SK-N-SH (cell line): ENCODE data around the gene RFT1. TPM values are rescaled to one million over a fixed set of nuclear protein-coding genes. Genes with fewer than 3 reads are reported as not detected.

Source experiments
- CTCF ChIA-PET: fragments of 300-600, 350-600 bp; formaldehyde crosslinking; extraction: SDS; loops from one replicate; lab custom pipeline; 2021; lab: Yijun Ruan, JAX
- POLR2A ChIA-PET: fragments of 350-600 bp; sonication (Branson Sonifier 250); formaldehyde crosslinking; extraction: SDS; loops from one replicate; lab custom pipeline; 2020; ENCODE audit warnings: antibody characterized with exemption, inconsistent platforms; lab: Yijun Ruan, JAX
- DNase-seq: peaks from one replicate; pipeline ENCODE4 v3.0.0; 2012
- H2AFZ ChIP-seq: fragments of 200-600 bp; sonication (generic); 2 replicates; pipeline ENCODE4 v1.8.1; 2016; ENCODE audit warnings: antibody characterized with exemption, mild to moderate bottlenecking, low read depth
- H3F3A ChIP-seq: fragments of 200-600 bp; sonication (generic); replicated peaks from 2 replicates; pipeline ENCODE3; 2016; ENCODE audit warnings: antibody characterized with exemption, mild to moderate bottlenecking; ENCODE audit not compliant: insufficient read depth
- H3K27ac ChIP-seq, 2 experiments: fragments of 200-500 bp in 1 of 2; fragments of 200-600 bp in 1 of 2; sonication (Bioruptor generic) in 1 of 2; sonication (generic), shearing (Covaris generic) in 1 of 2; 2 replicates each; pipeline versions ENCODE4 v1.5.1 to v1.6.1; 2014 to 2016; ENCODE audit warnings: low read depth in 2 of 2, inconsistent platforms in 1 of 2, low read length in 1 of 2, mild to moderate bottlenecking in 1 of 2, mixed read lengths in 1 of 2
- H3K27me3 ChIP-seq: fragments of 200-600 bp; sonication (generic), shearing (Covaris generic); 2 replicates; pipeline ENCODE4 v1.6.1; 2016; ENCODE audit warnings: mixed run types; ENCODE audit not compliant: insufficient read depth
- H3K36me3 ChIP-seq, 2 experiments: fragments of 200-500 bp in 1 of 2; fragments of 200-600 bp in 1 of 2; sonication (Bioruptor generic) in 1 of 2; sonication (generic) in 1 of 2; replicated peaks in 1 of 2; 2 replicates each; pipeline versions ENCODE3 to v1.5.1; 2014 to 2016; ENCODE audit warnings: low read length in 1 of 2, mild to moderate bottlenecking in 1 of 2; ENCODE audit not compliant: insufficient read depth in 2 of 2, control insufficient read depth in 1 of 2
- H3K4me1 ChIP-seq, 2 experiments: fragments of 200-500 bp in 1 of 2; fragments of 200-600 bp in 1 of 2; sonication (Bioruptor generic) in 1 of 2; sonication (generic), shearing (Covaris generic) in 1 of 2; 2 replicates each; pipeline versions ENCODE4 v1.5.1 to v1.6.1; 2014 to 2016; ENCODE audit warnings: low read depth in 1 of 2, low read length in 1 of 2, mixed run types in 1 of 2; ENCODE audit not compliant: insufficient read depth in 2 of 2, control insufficient read depth in 1 of 2
- H3K4me2 ChIP-seq: fragments of 200-600 bp; sonication (generic), shearing (Covaris generic); 2 replicates; pipeline ENCODE4 v1.6.1; 2017; ENCODE audit warnings: mixed run types
- H3K4me3 ChIP-seq, 2 experiments: fragments of 200-500 bp in 1 of 2; fragments of 200-600 bp in 1 of 2; sonication (Bioruptor generic) in 1 of 2; sonication (generic), shearing (Covaris generic) in 1 of 2; 2 replicates each; pipeline versions ENCODE4 v1.5.1 to v1.8.1; 2014 to 2016; ENCODE audit warnings: low read depth in 2 of 2, inconsistent platforms in 1 of 2, low read length in 1 of 2, mild to moderate bottlenecking in 1 of 2, mixed read lengths in 1 of 2, moderate library complexity in 1 of 2
- H3K79me2 ChIP-seq: fragments of 200-600 bp; sonication (generic); 2 replicates; pipeline ENCODE4 v1.8.1; 2017; ENCODE audit warnings: mild to moderate bottlenecking; ENCODE audit not compliant: insufficient read depth
- H3K9ac ChIP-seq: fragments of 200-600 bp; sonication (generic); 2 replicates; pipeline ENCODE4 v1.6.1; 2017; ENCODE audit warnings: mixed run types
- H3K9me2 ChIP-seq: fragments of 200-600 bp; sonication (generic); 2 replicates; pipeline ENCODE4 v1.6.1; 2017; ENCODE audit warnings: mixed run types
- H3K9me3 ChIP-seq: fragments of 200-600 bp; sonication (generic); 2 replicates; pipeline ENCODE4 v1.6.1; 2017; ENCODE audit warnings: mixed run types, mild to moderate bottlenecking, moderate library complexity
- H4K20me1 ChIP-seq: fragments of 200-600 bp; sonication (generic); 2 replicates; pipeline ENCODE4 v1.6.1; 2017; ENCODE audit warnings: mild to moderate bottlenecking, mixed run types; ENCODE audit not compliant: insufficient read depth
- EP300 ChIP-seq, 2 experiments: IDR thresholded peaks; 2 replicates each; pipeline versions ENCODE4 v1.4.0 to v1.6.1; 2012; ENCODE audit warnings: borderline replicate concordance in 1 of 2, low read depth in 1 of 2, low read length in 1 of 2
- FOXM1 ChIP-seq: IDR thresholded peaks from 2 replicates; pipeline ENCODE4 v1.4.0; 2012; ENCODE audit warnings: low read depth, mild to moderate bottlenecking
- GATA2 ChIP-seq: sonication (generic); formaldehyde crosslinking; IDR thresholded peaks from 2 replicates; pipeline ENCODE4 v1.5.0; 2020; ENCODE audit warnings: mild to moderate bottlenecking, missing genetic modification reagents
- IRF3 ChIP-seq: fragments of 150-350 bp; IDR thresholded peaks from 2 replicates; pipeline ENCODE4 v1.6.1; 2016; ENCODE audit warnings: mild to moderate bottlenecking, low read depth, low read length
- JUND ChIP-seq: IDR thresholded peaks from 2 replicates; pipeline ENCODE4 v1.4.0; 2012
- MEF2A ChIP-seq: IDR thresholded peaks from 2 replicates; pipeline ENCODE4 v1.4.0; 2012; ENCODE audit warnings: low read depth, borderline replicate concordance
- NFIC ChIP-seq: IDR thresholded peaks from 2 replicates; pipeline ENCODE4 v1.4.0; 2012; ENCODE audit warnings: borderline replicate concordance
- RCOR1 ChIP-seq: fragments of 150-350 bp; IDR thresholded peaks from 2 replicates; pipeline ENCODE4 v1.6.1; 2017; ENCODE audit warnings: antibody characterized with exemption, low read length
- RXRA ChIP-seq: IDR thresholded peaks from 2 replicates; pipeline ENCODE4 v1.4.0; 2012; ENCODE audit warnings: low read depth, mild to moderate bottlenecking, borderline replicate concordance
- TCF12 ChIP-seq: IDR thresholded peaks from 2 replicates; pipeline ENCODE4 v1.4.0; 2012
- TEAD4 ChIP-seq: IDR thresholded peaks from 2 replicates; pipeline ENCODE4 v1.4.0; 2012; ENCODE audit warnings: mild to moderate bottlenecking, borderline replicate concordance; ENCODE audit not compliant: insufficient read depth
- ZBTB33 ChIP-seq: IDR thresholded peaks from 2 replicates; pipeline ENCODE4 v1.4.0; 2012; ENCODE audit warnings: low read depth, borderline replicate concordance
- WGBS: methylation state at CpG from one replicate; pipeline ENCODE4 v1.1.6; 2017; ENCODE audit warnings: low lambda C conversion rate; 5-methylcytosine and 5-hydroxymethylcytosine counted together
- polyA plus RNA-seq, 3 experiments: library from polyadenylated mRNA; depleted of rRNA; stranded (reverse); fragments of >200 nt; gene quantifications; 2 replicates each; pipeline ENCODE4 v1.2.3, GENCODE V29; 2012
- TF ChIP-seq, protein P1 (sequence below): IDR thresholded peaks from 2 replicates; pipeline ENCODE4; 2012
- TF ChIP-seq, protein P2 (sequence below): fragments of 150-350 bp; IDR thresholded peaks from 2 replicates; pipeline ENCODE4 v1.6.1; 2017; ENCODE audit warnings: antibody characterized with exemption, low read length, low read depth, borderline replicate concordance
- TF ChIP-seq, protein P3 (sequence below): IDR thresholded peaks from 2 replicates; pipeline ENCODE4 v1.6.1; 2012; ENCODE audit warnings: mild to moderate bottlenecking, low read depth, low read length, moderate library complexity

The RFT1 gene
- polyA plus RNA-seq, 1 of the 3 experiments (the other 2 are of a cell fraction), result 13.8 TPM

DNA sequence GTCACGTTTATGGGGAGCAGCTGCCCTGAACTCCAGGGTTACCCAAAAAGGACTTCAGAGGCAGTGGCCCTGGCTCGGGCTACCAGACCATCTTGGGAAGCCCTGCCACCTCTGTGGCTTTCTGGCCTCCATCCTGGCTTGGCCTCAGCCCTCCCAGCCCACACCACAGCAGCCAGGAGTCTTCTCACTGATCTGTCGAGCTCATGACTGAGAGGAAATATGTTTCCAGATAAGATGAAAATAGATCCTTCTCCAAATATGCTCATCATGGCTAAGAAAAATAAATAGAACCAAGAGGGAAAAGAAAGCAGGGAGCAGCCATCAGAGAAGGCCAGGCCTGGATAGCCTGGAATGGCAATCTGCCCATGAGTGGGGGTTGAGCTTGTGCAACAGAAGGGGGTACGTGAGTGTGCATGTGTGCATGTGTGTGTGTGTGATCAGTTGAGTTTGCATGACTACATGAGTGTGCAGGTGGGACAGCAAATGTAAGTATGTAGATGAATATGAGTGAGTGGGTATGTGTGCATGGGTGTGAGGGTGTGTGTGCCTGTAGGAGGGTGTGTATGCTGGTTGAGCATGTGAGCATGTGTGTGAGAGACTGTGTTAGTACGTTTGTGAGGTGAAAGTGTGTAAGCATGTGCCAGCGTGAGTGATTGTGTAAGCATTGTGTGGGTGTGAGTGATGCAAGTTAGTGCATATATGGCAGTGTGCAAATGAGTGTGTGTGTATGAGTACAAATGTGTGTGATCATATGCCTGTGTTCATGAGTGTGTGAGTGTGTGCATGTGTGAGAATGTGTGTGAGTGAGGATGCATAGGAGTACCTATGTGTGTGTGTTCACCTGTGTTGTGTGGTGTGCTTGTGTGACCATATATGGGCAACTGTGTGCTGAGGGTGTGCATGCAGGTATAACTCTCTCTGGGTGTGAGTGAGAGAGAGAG is 9.9 kb upstream of the RFT1 start:
- no peak overlapping the region for H3K27ac ChIP-seq
- no peak for DNase-seq
- no peaks in the 10 kb centered on the region for H3F3A ChIP-seq
- H3K4me3 ChIP-seq, result no peak overlapping the region
- H3K79me2 ChIP-seq, result no peaks in the 10 kb centered on the region
- H3K9me3 ChIP-seq, result no peaks in the 10 kb centered on the region
- no peaks in the 10 kb centered on the region for H4K20me1 ChIP-seq
- no peak overlapping the region for H2AFZ ChIP-seq
- no peaks in the 10 kb centered on the region; a peak in 1 of 4 replicates for H3K4me1 ChIP-seq
- H3K9ac ChIP-seq, result no peak overlapping the region
- H3K9me2 ChIP-seq, result no peaks in the 10 kb centered on the region
- ChIA-PET POLR2A (no interaction called here), CTCF (interaction anchor here (7.5 kb wide), 1 partner anchor 55 kb away, joined by 49 read pairs; no protein-coding TSS in a partner anchor)
- H3K36me3 ChIP-seq, result no peaks in the 10 kb centered on the region
- H3K27me3 ChIP-seq, result no peaks in the 10 kb centered on the region
- H3K4me2 ChIP-seq, result no peak overlapping the region
- 61% methylated on average over 6 of the region's 6 CpGs for WGBS
- TF ChIP-seq RXRA (no peak), IRF3 (no peak), RCOR1 (no peak), TCF12 (no peak), NFIC (no peak), ZBTB33 (no peak), GATA2 (CRISPR knock-in tag) (no peak), JUND (no peak), MEF2A (no peak), TEAD4 (no peak), FOXM1 (no peak), EP300 (IDR thresholded peaks at IDR 0.05; ENCODE audit: borderline replicate concordance in 1 of 2, low read depth in 1 of 2, low read length in 1 of 2) (no peak)
- TF ChIP-seq, protein P1, sequence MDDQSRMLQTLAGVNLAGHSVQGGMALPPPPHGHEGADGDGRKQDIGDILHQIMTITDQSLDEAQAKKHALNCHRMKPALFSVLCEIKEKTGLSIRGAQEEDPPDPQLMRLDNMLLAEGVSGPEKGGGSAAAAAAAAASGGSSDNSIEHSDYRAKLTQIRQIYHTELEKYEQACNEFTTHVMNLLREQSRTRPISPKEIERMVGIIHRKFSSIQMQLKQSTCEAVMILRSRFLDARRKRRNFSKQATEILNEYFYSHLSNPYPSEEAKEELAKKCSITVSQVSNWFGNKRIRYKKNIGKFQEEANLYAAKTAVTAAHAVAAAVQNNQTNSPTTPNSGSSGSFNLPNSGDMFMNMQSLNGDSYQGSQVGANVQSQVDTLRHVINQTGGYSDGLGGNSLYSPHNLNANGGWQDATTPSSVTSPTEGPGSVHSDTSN, result no peak
- TF ChIP-seq, protein P2, sequence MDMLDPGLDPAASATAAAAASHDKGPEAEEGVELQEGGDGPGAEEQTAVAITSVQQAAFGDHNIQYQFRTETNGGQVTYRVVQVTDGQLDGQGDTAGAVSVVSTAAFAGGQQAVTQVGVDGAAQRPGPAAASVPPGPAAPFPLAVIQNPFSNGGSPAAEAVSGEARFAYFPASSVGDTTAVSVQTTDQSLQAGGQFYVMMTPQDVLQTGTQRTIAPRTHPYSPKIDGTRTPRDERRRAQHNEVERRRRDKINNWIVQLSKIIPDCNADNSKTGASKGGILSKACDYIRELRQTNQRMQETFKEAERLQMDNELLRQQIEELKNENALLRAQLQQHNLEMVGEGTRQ, result no peak
- TF ChIP-seq, protein P3, sequence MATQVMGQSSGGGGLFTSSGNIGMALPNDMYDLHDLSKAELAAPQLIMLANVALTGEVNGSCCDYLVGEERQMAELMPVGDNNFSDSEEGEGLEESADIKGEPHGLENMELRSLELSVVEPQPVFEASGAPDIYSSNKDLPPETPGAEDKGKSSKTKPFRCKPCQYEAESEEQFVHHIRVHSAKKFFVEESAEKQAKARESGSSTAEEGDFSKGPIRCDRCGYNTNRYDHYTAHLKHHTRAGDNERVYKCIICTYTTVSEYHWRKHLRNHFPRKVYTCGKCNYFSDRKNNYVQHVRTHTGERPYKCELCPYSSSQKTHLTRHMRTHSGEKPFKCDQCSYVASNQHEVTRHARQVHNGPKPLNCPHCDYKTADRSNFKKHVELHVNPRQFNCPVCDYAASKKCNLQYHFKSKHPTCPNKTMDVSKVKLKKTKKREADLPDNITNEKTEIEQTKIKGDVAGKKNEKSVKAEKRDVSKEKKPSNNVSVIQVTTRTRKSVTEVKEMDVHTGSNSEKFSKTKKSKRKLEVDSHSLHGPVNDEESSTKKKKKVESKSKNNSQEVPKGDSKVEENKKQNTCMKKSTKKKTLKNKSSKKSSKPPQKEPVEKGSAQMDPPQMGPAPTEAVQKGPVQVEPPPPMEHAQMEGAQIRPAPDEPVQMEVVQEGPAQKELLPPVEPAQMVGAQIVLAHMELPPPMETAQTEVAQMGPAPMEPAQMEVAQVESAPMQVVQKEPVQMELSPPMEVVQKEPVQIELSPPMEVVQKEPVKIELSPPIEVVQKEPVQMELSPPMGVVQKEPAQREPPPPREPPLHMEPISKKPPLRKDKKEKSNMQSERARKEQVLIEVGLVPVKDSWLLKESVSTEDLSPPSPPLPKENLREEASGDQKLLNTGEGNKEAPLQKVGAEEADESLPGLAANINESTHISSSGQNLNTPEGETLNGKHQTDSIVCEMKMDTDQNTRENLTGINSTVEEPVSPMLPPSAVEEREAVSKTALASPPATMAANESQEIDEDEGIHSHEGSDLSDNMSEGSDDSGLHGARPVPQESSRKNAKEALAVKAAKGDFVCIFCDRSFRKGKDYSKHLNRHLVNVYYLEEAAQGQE, result no peak
